ENCODE results near the gene ST7. TPM values are rescaled to one million over a fixed set of nuclear protein-coding genes. Genes with fewer than 3 reads are reported as not detected.

The ST7 gene
- total RNA-seq, 1 experiment from 2014 or later, result 22.6 TPM

GRCh38 chr7:117278040-117278439 is 324.7 kb downstream of the ST7 start:
- in situ Hi-C loops (cut with HindIII; ENCODE audit: low pct_unique_long_range_greater_than_20kb, low sequenced_read_pairs), result no loop called here
- no peak for DNase-seq (ENCODE audit: low read depth)

- in situ Hi-C loops (cut with HindIII; ENCODE audit: low pct_unique_long_range_greater_than_20kb, low sequenced_read_pairs), result no loop called here
- no peak for DNase-seq (ENCODE audit: low read depth)
Measured at GRCh38 chr7:117279203-117279602, 325.9 kb downstream of the ST7 start.

Other genes with a start within 250 kb of the ST7 start
- 167 and 214 TPM in 2 replicates for gene CAPZA2, start 90.9 kb upstream of the ST7 start, total RNA-seq (2014; rRNA removed; shearing (Covaris generic); ENCODE audit: low replicate concordance)